Tibial nerve (tissue), 4 donors: ENCODE measurements around the gene ANXA5. TPM values are rescaled to one million over a fixed set of nuclear protein-coding genes. Genes with fewer than 3 reads are reported as not detected.
A peak's percentile ranks its signal among the peaks of the same experiment; 100 is the strongest.

Experiments used
- DNase-seq, 2 donors: peaks; one replicate each; pipeline ENCODE4 v3.0.0-alpha.2; 2019; ENCODE audit warnings: low spot score in 2 of 2
- H3K27ac ChIP-seq, 4 donors: fragments of 200-600 bp; sonication (generic) in 3 of 4; one replicate each; pipeline ENCODE4 v1.5.1; 2017 to 2019; ENCODE audit warnings: mild to moderate bottlenecking in 1 of 4
- H3K27me3 ChIP-seq, 2 donors: fragments of 200-600 bp; sonication (generic) in 1 of 2; one replicate each; pipeline versions ENCODE4 v1.5.1 to v1.6.0; 2017 to 2019
- H3K36me3 ChIP-seq, 3 donors: fragments of 200-600 bp; sonication (generic); one replicate each; pipeline ENCODE4 v1.5.1; 2018 to 2019
- H3K4me1 ChIP-seq, 4 donors: fragments of 200-600 bp; sonication (generic) in 3 of 4; one replicate each; pipeline ENCODE4 v1.5.1; 2017 to 2019
- H3K4me3 ChIP-seq, 4 donors: fragments of 200-600 bp; sonication (generic) in 3 of 4; one replicate each; pipeline ENCODE4 v1.5.1; 2017 to 2019; ENCODE audit warnings: mild to moderate bottlenecking in 1 of 4, moderate library complexity in 1 of 4
- H3K9me3 ChIP-seq, 4 donors: fragments of 200-600 bp; sonication (generic) in 3 of 4; one replicate each; pipeline ENCODE4 v1.5.1; 2017 to 2019
- CTCF ChIP-seq, 5 experiments: fragments of 200-600 bp in 3 of 5; fragments of 450-650 bp in 2 of 5; sonication (generic) in 3 of 5; IDR thresholded peaks; one replicate each; pipeline ENCODE4 v1.5.1; 2016 to 2019; ENCODE audit warnings: antibody characterized with exemption in 5 of 5, mild to moderate bottlenecking in 3 of 5, moderate library complexity in 2 of 5
- EP300 ChIP-seq, 2 donors: sonication (generic); formaldehyde crosslinking; IDR thresholded peaks; one replicate each; pipeline ENCODE4 v1.6.1; 2017; ENCODE audit warnings: antibody characterized with exemption in 2 of 2, mild to moderate bottlenecking in 1 of 2
- POLR2A ChIP-seq, 2 donors: fragments of 450-650 bp; IDR thresholded peaks; one replicate each; pipeline ENCODE4 v1.6.1; 2017; ENCODE audit warnings: antibody characterized with exemption in 2 of 2, mild to moderate bottlenecking in 2 of 2, moderate library complexity in 2 of 2
- WGBS, 2 donors: methylation state at CpG; one replicate each; pipeline ENCODE4 v1.1.5; 2018; 5-methylcytosine and 5-hydroxymethylcytosine counted together
- total RNA-seq, 4 donors: library from RNA; depleted of rRNA; stranded (reverse); fragments of >200 nt; gene quantifications; one replicate each; pipeline ENCODE4 v1.1.0, GENCODE V29; 2016

Gene ANXA5
- total RNA-seq, 4 donors from 2014 or later: 137 to 276 (median 267) TPM

GRCh38 chr4:121728798-121729226 lies 32.0 kb upstream of the ANXA5 start:
- no peak for TF ChIP-seq POLR2A (IDR thresholded peaks at IDR 0.05)
- no peak for TF ChIP-seq CTCF (IDR thresholded peaks at IDR 0.05)
- no peak for TF ChIP-seq EP300 (IDR thresholded peaks at IDR 0.05)
- no peak for DNase-seq
- no peaks in the 10 kb centered on the region for H3K9me3 ChIP-seq
- H3K27ac ChIP-seq: no peak overlapping the region
- H3K4me1 ChIP-seq: peaks cover 0 to 7% (median 0%) of the 10 kb centered on the region in 4 donors
- no peaks in the 10 kb centered on the region for H3K36me3 ChIP-seq
- 79 to 85% methylated on average over 3 of the region's 3 CpGs for WGBS, 2 donors
- no peak overlapping the region for H3K4me3 ChIP-seq
- H3K27me3 ChIP-seq: no peaks in the 10 kb centered on the region

DNA sequence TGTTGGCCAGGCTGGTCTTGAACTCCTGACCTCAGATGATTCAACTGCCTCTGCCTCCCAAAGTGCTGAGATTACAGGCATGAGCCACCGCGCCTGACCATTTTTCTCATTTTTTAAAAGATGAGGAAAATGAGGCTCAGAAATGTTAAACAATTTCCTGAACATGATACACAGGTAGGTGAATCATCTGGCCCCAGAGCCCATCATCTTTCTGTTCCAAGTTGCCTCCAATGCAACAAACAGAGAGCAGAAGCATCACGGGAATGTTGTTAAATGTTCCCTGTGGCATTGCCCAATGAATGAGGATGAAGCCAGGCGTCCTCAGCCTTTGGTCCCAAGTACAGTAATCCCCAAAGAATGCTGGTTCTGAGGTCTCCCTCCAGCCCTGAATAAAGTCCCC lies 31.3 kb upstream of the ANXA5 start:
- H3K9me3 ChIP-seq: no peaks in the 10 kb centered on the region
- DNase-seq: no peak
- peaks cover 0 to 7% (median 0%) of the 10 kb centered on the region in 4 donors for H3K4me1 ChIP-seq
- H3K4me3 ChIP-seq: no peak overlapping the region
- no peak for TF ChIP-seq EP300 (IDR thresholded peaks at IDR 0.05)
- TF ChIP-seq CTCF (IDR thresholded peaks at IDR 0.05): no peak
- no peak for TF ChIP-seq POLR2A (IDR thresholded peaks at IDR 0.05)
- H3K36me3 ChIP-seq: no peaks in the 10 kb centered on the region
- no peak overlapping the region for H3K27ac ChIP-seq
- no peaks in the 10 kb centered on the region for H3K27me3 ChIP-seq
- 74 to 83% methylated on average over 4 of the region's 4 CpGs for WGBS, 2 donors

- peak in 1 of 2 donors; percentile 28 for DNase-seq
- WGBS, 2 donors: 36 to 42% methylated on average over 3 of the region's 3 CpGs
- Histone ChIP-seq H3K27me3 (no peaks in the 10 kb centered on the region), H3K4me3 (no peak overlapping the region), H3K4me1 (peaks cover 0 to 7% (median 0%) of the 10 kb centered on the region in 4 donors), H3K9me3 (no peaks in the 10 kb centered on the region), H3K36me3 (no peaks in the 10 kb centered on the region), H3K27ac (no peak overlapping the region)
- TF ChIP-seq POLR2A (IDR thresholded peaks at IDR 0.05) (no peak), EP300 (IDR thresholded peaks at IDR 0.05) (no peak), CTCF (IDR thresholded peaks at IDR 0.05) (peak; percentile 67 to 72 (median 70))
Observed at GRCh38 chr4:121726642-121727268, 30.0 kb upstream of the ANXA5 start.

- no peak for TF ChIP-seq EP300 (IDR thresholded peaks at IDR 0.05)
- TF ChIP-seq CTCF (IDR thresholded peaks at IDR 0.05): no peak
- no peak for TF ChIP-seq POLR2A (IDR thresholded peaks at IDR 0.05)
- 90 to 94% methylated on average over 1 of the region's 1 CpG for WGBS, 2 donors
- Histone ChIP-seq H3K4me3 (no peak overlapping the region), H3K9me3 (no peaks in the 10 kb centered on the region), H3K4me1 (peaks cover 0 to 7% (median 0%) of the 10 kb centered on the region in 4 donors), H3K27me3 (no peaks in the 10 kb centered on the region), H3K36me3 (no peaks in the 10 kb centered on the region), H3K27ac (no peak overlapping the region)
- no peak for DNase-seq
Observed at GRCh38 chr4:121724671-121725070, 27.9 kb upstream of the ANXA5 start.

DNA sequence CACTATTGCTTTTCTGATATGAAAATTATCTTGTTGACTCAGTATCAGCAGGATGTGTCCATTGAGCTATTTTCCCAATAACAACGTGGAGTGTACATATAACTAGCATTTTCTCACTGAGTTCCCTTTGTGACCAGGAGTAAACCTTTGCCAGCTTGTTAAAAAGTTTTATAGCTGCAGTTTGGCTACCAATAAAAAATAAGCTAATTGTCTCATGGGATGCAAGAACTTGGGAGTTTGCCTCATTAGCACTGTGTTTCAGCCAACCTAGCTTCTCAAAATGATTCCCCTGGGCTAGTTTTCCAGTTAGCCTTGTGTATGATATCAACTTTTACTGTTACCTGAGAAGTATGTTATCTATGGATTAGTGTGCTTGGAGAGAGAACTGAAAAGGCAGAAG lies 24.9 kb upstream of the ANXA5 start:
- H3K4me3 ChIP-seq: no peak overlapping the region
- peaks cover 0 to 6% (median 0%) of the 10 kb centered on the region in 4 donors for H3K4me1 ChIP-seq
- H3K36me3 ChIP-seq: no peaks in the 10 kb centered on the region
- no peak overlapping the region for H3K27ac ChIP-seq
- no peaks in the 10 kb centered on the region for H3K9me3 ChIP-seq
- 48 to 54% methylated on average over 1 of the region's 1 CpG for WGBS, 2 donors
- H3K27me3 ChIP-seq: no peaks in the 10 kb centered on the region
- no peak for DNase-seq
- TF ChIP-seq POLR2A (IDR thresholded peaks at IDR 0.05): no peak
- no peak for TF ChIP-seq CTCF (IDR thresholded peaks at IDR 0.05)
